Astrocyte of the cerebellum (primary cell): Measurements from ENCODE around the gene LRRC47.
A peak's percentile ranks its signal among the peaks of the same experiment; 100 is the strongest.

Source experiments
- DNase-seq: peaks from one replicate; pipeline ENCODE4 v3.0.0-alpha.2; 2011; ENCODE audit warnings: low read depth
- H3K4me3 ChIP-seq: 2 replicates; pipeline ENCODE4 v1.5.1; 2011; ENCODE audit warnings: mild to moderate bottlenecking, low read depth, low read length, moderate library complexity
- in situ Hi-C: cut with HindIII; loops from 2 replicates; pipeline ENCODE4 v1.10.0; 2017; ENCODE audit warnings: low sequenced_read_pairs
- TF ChIP-seq, protein P1 (sequence below): IDR thresholded peaks from 2 replicates; pipeline ENCODE4 v1.5.1; 2012; ENCODE audit warnings: low read length, low read depth, moderate library complexity, mild to moderate bottlenecking; ENCODE audit errors: missing control alignments

The LRRC47 gene

DNA sequence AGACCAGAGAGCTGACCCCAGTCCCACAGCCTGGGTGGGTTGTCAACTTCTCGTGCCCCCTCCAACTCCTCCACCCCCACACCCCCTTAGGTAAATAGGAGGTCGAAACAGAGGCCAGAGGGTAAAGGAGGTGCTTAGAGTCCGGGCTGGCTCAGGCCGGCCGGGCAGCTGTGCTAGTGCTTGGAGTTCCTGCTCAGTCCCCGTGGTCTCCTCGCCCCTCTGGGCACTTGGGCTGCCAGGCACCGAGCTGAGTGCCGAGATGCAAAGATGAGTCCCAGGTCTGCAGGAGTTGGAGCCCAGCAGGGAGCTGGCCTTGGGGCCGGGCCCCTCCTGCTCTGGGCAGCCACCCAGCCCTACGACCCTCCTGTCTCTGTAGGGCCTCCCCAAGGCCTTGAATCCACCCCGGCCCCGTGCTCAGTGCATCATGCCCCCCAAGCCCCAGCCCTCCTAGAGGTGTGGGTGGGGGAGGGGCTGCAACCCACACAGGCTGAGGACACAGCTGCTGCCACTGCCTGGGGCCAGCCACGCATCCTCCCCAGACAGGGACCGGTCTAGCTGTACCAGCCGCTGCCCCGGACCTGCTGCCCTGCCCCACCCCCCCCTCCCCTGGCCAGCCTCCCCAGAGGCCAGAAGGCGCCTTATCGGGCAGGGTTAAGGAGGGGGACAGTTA is 21.9 kb downstream of the LRRC47 start:
- TF ChIP-seq, protein P1, sequence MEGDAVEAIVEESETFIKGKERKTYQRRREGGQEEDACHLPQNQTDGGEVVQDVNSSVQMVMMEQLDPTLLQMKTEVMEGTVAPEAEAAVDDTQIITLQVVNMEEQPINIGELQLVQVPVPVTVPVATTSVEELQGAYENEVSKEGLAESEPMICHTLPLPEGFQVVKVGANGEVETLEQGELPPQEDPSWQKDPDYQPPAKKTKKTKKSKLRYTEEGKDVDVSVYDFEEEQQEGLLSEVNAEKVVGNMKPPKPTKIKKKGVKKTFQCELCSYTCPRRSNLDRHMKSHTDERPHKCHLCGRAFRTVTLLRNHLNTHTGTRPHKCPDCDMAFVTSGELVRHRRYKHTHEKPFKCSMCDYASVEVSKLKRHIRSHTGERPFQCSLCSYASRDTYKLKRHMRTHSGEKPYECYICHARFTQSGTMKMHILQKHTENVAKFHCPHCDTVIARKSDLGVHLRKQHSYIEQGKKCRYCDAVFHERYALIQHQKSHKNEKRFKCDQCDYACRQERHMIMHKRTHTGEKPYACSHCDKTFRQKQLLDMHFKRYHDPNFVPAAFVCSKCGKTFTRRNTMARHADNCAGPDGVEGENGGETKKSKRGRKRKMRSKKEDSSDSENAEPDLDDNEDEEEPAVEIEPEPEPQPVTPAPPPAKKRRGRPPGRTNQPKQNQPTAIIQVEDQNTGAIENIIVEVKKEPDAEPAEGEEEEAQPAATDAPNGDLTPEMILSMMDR = no peak
- in situ Hi-C loops = loop anchor here (5.0 kb wide), 1 partner anchor 127 kb away; no protein-coding TSS in a partner anchor
- H3K4me3 ChIP-seq = no peak overlapping the region
- DNase-seq = no peak

DNA sequence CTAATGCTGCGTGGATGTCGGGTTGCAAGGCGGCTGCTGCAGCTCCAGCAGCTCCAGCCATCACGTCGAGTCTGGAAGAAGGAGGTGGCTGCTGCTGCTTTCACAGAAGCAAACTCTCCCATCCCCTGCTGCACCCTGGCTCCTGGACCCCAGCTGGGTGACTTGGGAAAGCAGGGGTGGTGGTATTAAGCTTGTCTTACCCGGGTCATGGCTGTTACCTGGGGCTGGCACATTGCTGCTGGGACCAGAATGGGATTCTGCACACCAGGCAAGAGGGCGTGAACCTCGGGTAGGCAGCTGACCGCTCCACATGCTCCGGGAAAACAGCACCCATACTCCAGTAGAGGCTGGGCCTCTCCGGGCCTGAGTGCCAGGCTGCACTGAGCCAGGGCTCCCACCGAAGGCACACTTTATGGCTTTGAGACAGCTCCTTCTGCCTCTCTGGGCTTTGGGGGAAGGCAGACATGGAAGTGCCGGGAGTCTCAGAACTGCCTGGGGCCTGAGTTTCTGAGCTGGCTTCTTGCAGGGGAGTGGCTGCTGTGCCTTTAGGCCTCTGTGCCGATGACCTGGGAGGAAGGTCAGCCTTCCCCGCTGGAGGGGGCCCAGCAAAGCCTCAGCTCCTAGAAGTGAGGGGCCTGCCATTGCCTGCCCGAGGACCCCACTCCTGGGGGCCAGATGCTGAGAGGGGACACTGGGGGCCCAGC is 22.6 kb downstream of the LRRC47 start:
- TF ChIP-seq, protein P1 = no peak
- H3K4me3 ChIP-seq = no peak overlapping the region
- in situ Hi-C loops = loop anchor here (5.0 kb wide), 1 partner anchor 126 kb away; no protein-coding TSS in a partner anchor
- DNase-seq = no peak

DNA sequence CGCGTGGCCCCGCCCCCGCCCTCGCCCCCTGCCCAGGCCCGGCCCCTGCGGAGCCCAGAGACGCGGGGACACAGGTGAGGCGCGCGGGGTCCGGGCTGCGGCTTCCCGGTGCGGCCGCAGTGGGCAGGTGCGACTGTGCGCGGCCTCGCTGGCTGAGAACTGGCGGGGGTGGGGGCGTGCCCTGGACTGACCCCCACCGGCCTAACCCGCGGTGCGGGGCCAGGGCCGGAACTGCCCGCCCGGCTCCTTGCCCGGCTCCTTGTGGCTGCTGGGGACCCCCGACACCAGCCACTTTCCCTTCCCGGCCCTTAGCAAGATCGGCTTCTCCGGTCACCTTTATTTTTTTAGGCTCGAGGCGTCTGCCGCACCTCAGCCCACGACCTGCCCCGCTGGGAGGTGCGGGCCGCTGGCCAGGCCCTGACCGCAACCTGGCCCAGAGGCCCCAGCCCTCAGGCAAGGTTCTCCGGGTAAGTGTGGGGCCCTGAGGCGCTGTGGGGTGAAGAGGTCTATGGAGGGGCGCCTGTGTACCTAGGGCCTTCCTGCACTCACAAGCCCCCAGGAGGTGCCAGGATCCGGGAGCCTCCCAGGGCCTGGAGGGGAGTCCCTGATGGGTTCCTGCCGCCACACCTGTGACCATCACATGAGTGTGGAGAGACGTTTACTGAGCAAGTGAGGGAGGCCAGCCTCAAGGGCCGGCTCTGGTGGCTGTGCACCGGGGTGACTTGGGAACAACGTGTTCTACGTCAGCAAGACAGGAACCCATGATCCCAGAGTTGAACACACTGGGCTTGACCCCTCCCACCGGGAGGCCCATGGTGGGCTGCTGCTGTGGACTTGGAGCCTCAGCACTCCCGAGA is 23.4 kb downstream of the LRRC47 start, which contains the start of gene SMIM1:
Gene SMIM1, plus strand, starts transcription at position 35 of the 857 bp plus-strand sequence. CDS start 2,625 bp downstream, outside the sequence.
- TF ChIP-seq, protein P1 = no peak
- in situ Hi-C loops = loop anchor here (5.0 kb wide), 1 partner anchor 126 kb away; no protein-coding TSS in a partner anchor
- no peak for DNase-seq
- peak within 1 kb of the TSS; percentile 52 for H3K4me3 ChIP-seq

DNA sequence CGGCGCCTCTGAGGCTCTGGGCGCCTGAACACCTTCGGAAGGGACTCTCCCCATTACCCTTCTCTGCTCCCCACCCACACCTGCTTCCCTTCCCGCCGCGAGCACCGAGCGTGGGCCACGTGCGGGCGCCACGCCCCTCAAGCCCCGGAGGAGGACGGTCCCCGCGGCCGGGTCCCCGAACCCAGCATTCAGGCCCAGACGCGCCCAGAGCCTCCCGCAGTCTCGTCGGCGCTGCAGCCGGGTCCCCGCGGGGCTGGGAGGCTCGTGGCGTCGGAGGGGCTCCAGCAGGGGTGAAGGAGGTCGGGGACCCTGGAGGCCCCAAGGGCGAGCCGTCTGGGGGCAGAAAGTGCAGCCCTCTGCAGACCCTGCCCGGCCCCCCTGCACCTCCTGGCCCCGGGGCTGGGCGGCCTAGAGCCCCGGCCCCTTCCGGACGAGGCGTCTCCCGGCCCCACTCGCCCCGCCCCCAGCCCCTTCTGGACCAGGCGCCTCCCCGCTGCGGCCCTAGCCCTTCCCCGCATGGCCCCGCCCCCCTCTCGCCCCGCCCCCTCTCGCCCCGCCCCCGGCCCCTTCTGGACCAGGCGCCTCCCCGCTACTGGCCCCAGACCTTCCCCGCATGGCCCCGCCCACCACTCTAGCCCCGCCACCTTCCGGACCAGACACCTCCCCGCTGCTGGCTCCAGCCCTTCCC is 24.1 kb downstream of the LRRC47 start:
- peak overlapping the region; percentile 52 for H3K4me3 ChIP-seq
- DNase-seq = peak; percentile 38
- in situ Hi-C loops = loop anchor here (5.0 kb wide), 1 partner anchor 125 kb away; no protein-coding TSS in a partner anchor
- TF ChIP-seq, protein P1 = no peak

DNA sequence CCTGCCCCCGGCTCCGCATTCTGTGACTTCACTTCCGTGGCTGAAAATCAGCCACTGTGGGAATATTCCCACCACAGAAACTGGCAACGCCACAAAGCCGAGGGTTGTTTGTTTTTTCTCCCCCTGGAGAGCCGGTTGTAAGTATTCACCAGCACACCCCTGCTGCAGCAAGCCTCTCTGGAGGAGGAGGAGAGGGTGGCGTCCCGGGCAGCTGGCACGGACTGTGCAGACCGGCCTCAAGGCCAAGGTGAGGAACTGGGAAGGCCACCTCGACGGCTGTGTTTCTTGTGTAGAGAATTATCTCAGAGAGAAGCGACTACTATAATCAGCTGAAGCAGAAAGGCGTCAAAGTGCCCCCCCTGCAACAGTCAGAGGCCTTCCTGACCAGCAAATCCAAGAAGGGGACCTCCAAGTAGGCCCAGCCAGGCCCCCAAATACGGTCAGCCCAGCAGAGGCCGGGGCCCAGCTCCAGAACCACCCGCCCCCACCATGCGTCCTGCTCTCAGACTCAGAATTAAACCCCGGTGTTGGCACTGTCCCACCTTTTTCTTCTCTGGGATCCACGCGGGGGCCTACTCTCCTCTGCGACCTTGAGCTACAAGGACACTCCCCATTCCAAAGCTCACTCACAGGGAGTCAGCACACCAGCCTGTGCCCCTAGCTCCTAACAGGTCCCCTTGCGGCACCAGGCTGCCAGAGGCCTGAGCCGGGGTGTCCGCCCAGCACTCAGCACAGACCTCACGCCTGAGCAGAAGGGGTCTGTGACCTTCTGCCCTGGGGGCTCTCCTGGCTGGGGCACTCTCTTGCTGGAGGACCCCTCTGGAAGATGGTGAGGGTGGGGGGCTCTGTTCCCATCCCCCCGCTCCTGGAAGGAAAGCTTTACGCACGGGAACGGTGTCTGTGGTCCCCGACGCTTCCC is 24.9 kb downstream of the LRRC47 start:
- TF ChIP-seq, protein P1 = no peak
- in situ Hi-C loops = loop anchor here (5.0 kb wide), 1 partner anchor 124 kb away; no protein-coding TSS in a partner anchor
- H3K4me3 ChIP-seq = peak overlapping the region; percentile 52
- DNase-seq = no peak
